ENCODE results near the gene SPON1. TPM values are rescaled to one million over a fixed set of nuclear protein-coding genes. Genes with fewer than 3 reads are reported as not detected.
"Not testable (repeated sequence)": the region's sequence is repeated elsewhere in the genome, so short reads cannot be mapped to it uniquely, and the experiment has no call there.

SPON1 gene
- total RNA-seq, 2 experiments from 2014 or later = 3.8 to 3.9 TPM

GRCh38 chr11:14173679-14174078 is 211.2 kb downstream of the SPON1 start:
- H3K27ac Mint-ChIP-seq; H3K4me3 Mint-ChIP-seq; POLR2A ChIA-PET; H3K4me1 Mint-ChIP-seq; H3K27me3 Mint-ChIP-seq; H3K9me3 Mint-ChIP-seq; ATAC-seq (ENCODE audit: low read depth); DNase-seq; H3K36me3 Mint-ChIP-seq: not testable (repeated sequence)

- no peak overlapping the region for H3K27ac Mint-ChIP-seq
- H3K4me1 Mint-ChIP-seq = peaks cover 3% of the 10 kb centered on the region
- peaks cover 5% of the 10 kb centered on the region for H3K27me3 Mint-ChIP-seq
- H3K9me3 Mint-ChIP-seq = peaks cover 2% of the 10 kb centered on the region
- ATAC-seq (ENCODE audit: low read depth) (no peak), DNase-seq (no peak)
- no peak overlapping the region for H3K4me3 Mint-ChIP-seq
- peaks cover 1% of the 10 kb centered on the region for H3K36me3 Mint-ChIP-seq
- POLR2A ChIA-PET = no interaction called here
Measured at GRCh38 chr11:14179116-14179820, 216.7 kb downstream of the SPON1 start.

DNA sequence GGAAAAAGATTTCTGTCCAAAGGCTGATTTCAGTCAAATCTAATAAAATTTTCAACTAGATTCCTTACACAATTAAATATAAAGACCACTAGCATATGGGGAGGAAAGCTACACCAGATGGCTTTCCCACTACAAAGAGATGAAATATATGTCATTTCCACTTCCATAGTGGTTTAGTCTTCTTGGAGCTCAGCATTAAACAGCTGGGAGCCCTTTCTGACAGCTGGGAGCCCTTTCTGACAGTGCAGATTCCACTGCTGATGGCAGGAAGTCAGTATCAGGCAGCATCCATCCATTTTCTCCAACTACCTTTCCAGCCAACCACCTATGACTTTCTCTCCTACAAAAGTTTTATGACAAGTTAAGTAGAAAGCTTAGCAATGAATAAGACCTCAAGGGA is 218.6 kb downstream of the SPON1 start:
- Mint-ChIP-seq H3K27me3 (peaks cover 3% of the 10 kb centered on the region), H3K4me3 (no peak overlapping the region), H3K27ac (no peak overlapping the region), H3K9me3 (no peaks in the 10 kb centered on the region), H3K4me1 (peaks cover 3% of the 10 kb centered on the region), H3K36me3 (peaks cover 1% of the 10 kb centered on the region)
- DNase-seq (no peak), ATAC-seq (ENCODE audit: low read depth) (no peak)
- POLR2A ChIA-PET = no interaction called here

- no peak overlapping the region for H3K4me3 Mint-ChIP-seq
- peaks cover 3% of the 10 kb centered on the region for H3K27me3 Mint-ChIP-seq
- POLR2A ChIA-PET = no interaction called here
- no peaks in the 10 kb centered on the region for H3K36me3 Mint-ChIP-seq
- no peaks in the 10 kb centered on the region for H3K9me3 Mint-ChIP-seq
- ATAC-seq (ENCODE audit: low read depth) = no peak
- no peaks in the 10 kb centered on the region for H3K4me1 Mint-ChIP-seq
- H3K27ac Mint-ChIP-seq = no peak overlapping the region
- no peak for DNase-seq
Measured at GRCh38 chr11:14182833-14183364, 220.4 kb downstream of the SPON1 start.

GRCh38 chr11:14184028-14184940 is 221.8 kb downstream of the SPON1 start:
- POLR2A ChIA-PET = no interaction called here
- ATAC-seq (ENCODE audit: low read depth) (no peak), DNase-seq (no peak)
- H3K9me3 Mint-ChIP-seq = no peaks in the 10 kb centered on the region
- peaks cover 3% of the 10 kb centered on the region for H3K27me3 Mint-ChIP-seq
- H3K27ac Mint-ChIP-seq = no peak overlapping the region
- H3K36me3 Mint-ChIP-seq = no peaks in the 10 kb centered on the region
- H3K4me1 Mint-ChIP-seq = no peaks in the 10 kb centered on the region
- H3K4me3 Mint-ChIP-seq = no peak overlapping the region

GRCh38 chr11:14185461-14185860 is 222.9 kb downstream of the SPON1 start:
- DNase-seq = no peak

GRCh38 chr11:14186046-14186775 is 223.7 kb downstream of the SPON1 start:
- Mint-ChIP-seq H3K27me3 (no peaks in the 10 kb centered on the region), H3K4me1 (no peaks in the 10 kb centered on the region), H3K9me3 (no peaks in the 10 kb centered on the region), H3K36me3 (no peaks in the 10 kb centered on the region), H3K4me3 (no peak overlapping the region), H3K27ac (no peak overlapping the region)
- POLR2A ChIA-PET = no interaction called here
- no peak for DNase-seq
- ATAC-seq (ENCODE audit: low read depth) = no peak

More at GRCh38 chr11:14185461-14185860, 222.9 kb downstream of the SPON1 start:
- no peak overlapping the region for H3K27ac Mint-ChIP-seq
- ATAC-seq (ENCODE audit: low read depth) = no peak
- H3K36me3 Mint-ChIP-seq = no peaks in the 10 kb centered on the region
- H3K4me3 Mint-ChIP-seq = no peak overlapping the region
- H3K9me3 Mint-ChIP-seq = no peaks in the 10 kb centered on the region
- POLR2A ChIA-PET = no interaction called here
- H3K4me1 Mint-ChIP-seq = no peaks in the 10 kb centered on the region
- H3K27me3 Mint-ChIP-seq = no peaks in the 10 kb centered on the region

DNA sequence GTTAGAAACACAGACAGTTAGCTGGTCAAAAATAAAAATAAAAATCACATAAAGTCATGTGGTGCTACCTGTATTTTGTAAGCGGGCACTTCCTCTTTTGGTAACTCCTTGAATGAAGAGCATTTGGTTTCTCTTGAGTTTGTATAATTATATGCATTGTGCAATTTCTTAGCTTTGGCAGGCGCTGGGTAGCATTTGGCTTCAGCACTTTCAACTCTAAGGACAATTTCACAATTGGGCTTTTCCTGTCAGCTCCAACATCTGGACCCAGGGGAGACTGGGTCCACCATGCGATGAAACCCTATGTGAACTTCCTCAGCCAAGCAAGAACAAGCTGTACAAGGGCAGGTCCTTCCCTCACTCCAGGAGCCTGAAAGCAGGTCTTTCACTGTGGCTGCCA is 227.4 kb downstream of the SPON1 start:
- ATAC-seq (ENCODE audit: low read depth) (no peak), DNase-seq (no peak)
- POLR2A ChIA-PET = interaction anchor here (0.8 kb wide), 1 partner anchor 545 kb away, joined by 3 read pairs; no protein-coding TSS in a partner anchor
- Mint-ChIP-seq H3K27ac (no peak overlapping the region), H3K36me3 (no peaks in the 10 kb centered on the region), H3K27me3 (no peaks in the 10 kb centered on the region), H3K4me1 (no peaks in the 10 kb centered on the region), H3K4me3 (no peak overlapping the region), H3K9me3 (no peaks in the 10 kb centered on the region)

- no peak overlapping the region for H3K27ac Mint-ChIP-seq
- H3K9me3 Mint-ChIP-seq = no peaks in the 10 kb centered on the region
- H3K36me3 Mint-ChIP-seq = no peaks in the 10 kb centered on the region
- no peaks in the 10 kb centered on the region for H3K27me3 Mint-ChIP-seq
- ATAC-seq (ENCODE audit: low read depth) (no peak), DNase-seq (no peak)
- POLR2A ChIA-PET = no interaction called here
- H3K4me1 Mint-ChIP-seq = no peaks in the 10 kb centered on the region
- H3K4me3 Mint-ChIP-seq = no peak overlapping the region
Measured at GRCh38 chr11:14190992-14191778, 228.7 kb downstream of the SPON1 start.

DNA sequence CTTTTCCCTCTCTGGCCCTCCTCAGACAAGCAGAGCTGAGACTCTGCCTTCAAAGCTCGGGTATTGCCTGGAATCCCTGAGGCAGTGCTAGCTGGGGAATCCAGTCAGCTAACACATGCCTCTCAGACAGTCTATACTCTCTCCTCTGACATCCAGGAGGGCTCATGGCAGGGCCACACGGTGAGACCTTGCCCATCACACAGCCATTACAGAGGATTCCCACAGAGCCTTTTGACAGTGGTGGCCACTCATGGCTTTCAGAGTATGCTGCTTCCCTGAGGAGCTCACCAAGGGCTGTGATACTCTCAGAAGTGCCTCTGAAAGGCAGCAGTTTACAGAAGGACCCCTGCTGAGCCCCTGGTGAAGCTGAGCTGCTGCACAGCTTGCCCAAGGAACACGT is 231.1 kb downstream of the SPON1 start:
- Mint-ChIP-seq H3K9me3 (no peaks in the 10 kb centered on the region), H3K27ac (no peak overlapping the region), H3K36me3 (no peaks in the 10 kb centered on the region), H3K4me3 (no peak overlapping the region), H3K27me3 (no peaks in the 10 kb centered on the region), H3K4me1 (no peaks in the 10 kb centered on the region)
- ATAC-seq (ENCODE audit: low read depth) = no peak
- DNase-seq = no peak
- POLR2A ChIA-PET = no interaction called here

GRCh38 chr11:14202251-14203196 is 240.0 kb downstream of the SPON1 start:
- no peaks in the 10 kb centered on the region for H3K9me3 Mint-ChIP-seq

DNA sequence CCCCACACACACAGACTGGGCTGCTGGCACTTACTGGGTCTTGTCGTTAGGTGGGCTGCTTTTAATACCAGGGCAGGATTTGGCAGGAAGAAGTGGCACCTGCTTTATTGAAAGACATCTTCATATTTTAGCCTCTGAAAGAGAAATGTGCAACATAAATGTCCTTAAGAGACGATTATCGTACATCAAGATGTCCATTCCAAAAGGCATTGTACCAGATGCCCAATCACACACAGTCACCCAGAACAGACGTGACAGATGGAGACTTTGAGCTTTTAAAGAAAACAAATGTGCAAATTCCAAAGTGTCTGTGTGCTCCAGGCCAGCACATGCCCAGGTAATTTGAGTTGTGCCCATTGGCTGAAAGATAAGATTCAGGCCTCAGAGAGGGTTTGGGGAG is 240.8 kb downstream of the SPON1 start:
- Mint-ChIP-seq H3K4me3 (no peak overlapping the region), H3K27ac (no peak overlapping the region), H3K27me3 (peaks cover 7% of the 10 kb centered on the region), H3K4me1 (peaks cover 3% of the 10 kb centered on the region), H3K9me3 (no peaks in the 10 kb centered on the region), H3K36me3 (no peaks in the 10 kb centered on the region)
- DNase-seq (no peak), ATAC-seq (ENCODE audit: low read depth) (no peak)
- POLR2A ChIA-PET = no interaction called here

More at GRCh38 chr11:14202251-14203196, 240.0 kb downstream of the SPON1 start:
- POLR2A ChIA-PET = no interaction called here
- peaks cover 1% of the 10 kb centered on the region for H3K27me3 Mint-ChIP-seq
- no peak overlapping the region for H3K27ac Mint-ChIP-seq
- H3K4me3 Mint-ChIP-seq = peak overlapping the region; percentile 14
- H3K36me3 Mint-ChIP-seq = no peaks in the 10 kb centered on the region
- no peak for DNase-seq
- H3K4me1 Mint-ChIP-seq = peaks cover 3% of the 10 kb centered on the region
- no peak for ATAC-seq (ENCODE audit: low read depth)
